ENCODE measurements around the gene CYP11A1.

CYP11A1 gene

GRCh38 chr15:74328331-74329056 lies 39.0 kb downstream of the CYP11A1 start:
- no peak overlapping the region for H3K4me3 ChIP-seq (ENCODE audit: low read depth, low read length)

GRCh38 chr15:74327756-74328155 lies 39.7 kb downstream of the CYP11A1 start:
- no peak overlapping the region for H3K4me3 ChIP-seq (ENCODE audit: low read depth, low read length)

- no peak overlapping the region for H3K4me3 ChIP-seq (ENCODE audit: low read depth, low read length)
Observed at GRCh38 chr15:74326746-74327145, 40.7 kb downstream of the CYP11A1 start.

- no peak overlapping the region for H3K4me3 ChIP-seq (ENCODE audit: low read depth, low read length)
Observed at GRCh38 chr15:74324714-74325113, 42.7 kb downstream of the CYP11A1 start.

GRCh38 chr15:74322558-74323180 lies 44.8 kb downstream of the CYP11A1 start:
- no peak overlapping the region for H3K4me3 ChIP-seq (ENCODE audit: low read depth, low read length)

GRCh38 chr15:74320352-74321247 lies 46.8 kb downstream of the CYP11A1 start:
- no peak overlapping the region for H3K4me3 ChIP-seq (ENCODE audit: low read depth, low read length)

GRCh38 chr15:74319596-74320351 lies 47.7 kb downstream of the CYP11A1 start:
- no peak overlapping the region for H3K4me3 ChIP-seq (ENCODE audit: low read depth, low read length)

- H3K4me3 ChIP-seq (ENCODE audit: low read depth, low read length): no peak overlapping the region
Observed at GRCh38 chr15:74319138-74319460, 48.3 kb downstream of the CYP11A1 start.

- H3K4me3 ChIP-seq (ENCODE audit: low read depth, low read length): no peak overlapping the region
Observed at GRCh38 chr15:74318376-74319137, 48.9 kb downstream of the CYP11A1 start.

- no peak overlapping the region for H3K4me3 ChIP-seq (ENCODE audit: low read depth, low read length)
Observed at GRCh38 chr15:74317820-74318375, 49.5 kb downstream of the CYP11A1 start.

GRCh38 chr15:74316141-74316540 lies 51.3 kb downstream of the CYP11A1 start:
- no peak overlapping the region for H3K4me3 ChIP-seq (ENCODE audit: low read depth, low read length)

- no peak overlapping the region for H3K4me3 ChIP-seq (ENCODE audit: low read depth, low read length)
Observed at GRCh38 chr15:74315626-74316025, 51.8 kb downstream of the CYP11A1 start.

- no peak overlapping the region for H3K4me3 ChIP-seq (ENCODE audit: low read depth, low read length)
Observed at GRCh38 chr15:74314795-74315438, 52.5 kb downstream of the CYP11A1 start.

GRCh38 chr15:74313889-74314288 lies 53.6 kb downstream of the CYP11A1 start:
- no peak overlapping the region for H3K4me3 ChIP-seq (ENCODE audit: low read depth, low read length)

- no peak overlapping the region for H3K4me3 ChIP-seq (ENCODE audit: low read depth, low read length)
Observed at GRCh38 chr15:74312445-74313007, 54.9 kb downstream of the CYP11A1 start.

- H3K4me3 ChIP-seq (ENCODE audit: low read depth, low read length): no peak overlapping the region
Observed at GRCh38 chr15:74311734-74312444, 55.6 kb downstream of the CYP11A1 start.

- no peak overlapping the region for H3K4me3 ChIP-seq (ENCODE audit: low read depth, low read length)
Observed at GRCh38 chr15:74307827-74308811, 59.3 kb downstream of the CYP11A1 start.
